ENCODE results near the gene DNA2.

- TF ChIP-seq CTCF (IDR thresholded peaks at IDR 0.05) (no peak), REST (IDR thresholded peaks at IDR 0.05; ENCODE audit: insufficient read depth in 1 of 2, low read depth in 2 of 2, low read length in 1 of 2) (no peak), POLR2AphosphoS5 (IDR thresholded peaks at IDR 0.05; ENCODE audit: low read depth, low read length) (no peak)
Measured at GRCh38 chr10:68462536-68462935, 9.2 kb downstream of the DNA2 start.
